ENCODE measurements around the gene SLC25A22. TPM values are rescaled to one million over a fixed set of nuclear protein-coding genes. Genes with fewer than 3 reads are reported as not detected.

Gene SLC25A22
- total RNA-seq, 2 donors from 2014 or later: 21.2 to 43.2 TPM

DNA sequence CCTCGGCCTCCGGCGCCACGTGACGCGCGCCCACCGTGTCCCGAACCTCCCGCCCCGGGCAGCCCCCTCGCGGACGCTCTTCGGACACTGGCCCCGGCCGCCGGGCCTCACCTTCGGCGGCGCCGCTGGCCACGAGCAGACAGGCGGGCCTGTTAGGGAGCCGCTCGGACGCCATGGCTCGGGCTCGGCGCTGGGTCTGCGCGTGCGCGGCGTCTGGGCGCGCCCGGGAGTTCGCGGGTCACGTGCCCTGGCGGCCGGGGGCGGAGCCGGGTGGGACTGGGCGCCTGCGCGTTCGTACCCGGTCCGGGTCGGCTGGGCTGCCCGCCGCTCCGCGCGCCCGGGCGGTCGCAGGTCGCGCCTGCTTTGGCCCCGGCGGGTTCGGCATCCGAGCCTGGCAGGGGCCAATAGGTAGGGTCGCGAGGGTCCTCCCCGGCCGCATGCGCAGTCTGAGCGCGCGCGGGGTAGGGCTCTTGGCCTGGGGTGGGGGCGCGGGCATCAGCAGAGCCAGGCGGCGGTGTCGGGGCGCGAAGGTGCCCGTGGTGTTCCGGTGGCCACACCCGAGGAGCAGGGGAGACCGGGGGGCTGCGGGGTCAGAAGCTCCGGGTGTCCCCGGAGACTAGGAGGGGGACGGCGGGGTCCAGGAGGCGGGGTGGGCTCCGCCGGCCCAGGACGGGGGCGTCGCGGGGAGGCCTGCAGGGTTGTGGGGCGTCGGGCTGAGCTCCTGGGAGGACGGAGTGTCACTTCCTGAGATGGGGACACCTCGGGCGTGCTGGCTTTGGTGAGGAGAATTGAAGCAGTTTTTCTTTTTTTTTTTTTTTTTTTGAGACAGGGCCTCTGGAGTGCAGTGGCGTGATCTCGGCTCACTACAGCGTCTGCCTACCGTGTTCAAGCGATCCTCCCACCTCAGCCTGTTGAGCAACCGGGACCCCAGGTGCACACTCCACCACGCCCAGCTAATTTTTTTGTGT is 20.5 kb downstream of the SLC25A22 start, which contains the start of gene GATD1:
Gene GATD1 (minus strand): TSS at position 200 of the 968 bp plus-strand sequence. CDS start 25 bp downstream, at position 175.
- peak; percentile 86 for DNase-seq (ENCODE audit: low spot score)
- WGBS: 2% methylated on average over 43 of the region's 110 CpGs

DNA sequence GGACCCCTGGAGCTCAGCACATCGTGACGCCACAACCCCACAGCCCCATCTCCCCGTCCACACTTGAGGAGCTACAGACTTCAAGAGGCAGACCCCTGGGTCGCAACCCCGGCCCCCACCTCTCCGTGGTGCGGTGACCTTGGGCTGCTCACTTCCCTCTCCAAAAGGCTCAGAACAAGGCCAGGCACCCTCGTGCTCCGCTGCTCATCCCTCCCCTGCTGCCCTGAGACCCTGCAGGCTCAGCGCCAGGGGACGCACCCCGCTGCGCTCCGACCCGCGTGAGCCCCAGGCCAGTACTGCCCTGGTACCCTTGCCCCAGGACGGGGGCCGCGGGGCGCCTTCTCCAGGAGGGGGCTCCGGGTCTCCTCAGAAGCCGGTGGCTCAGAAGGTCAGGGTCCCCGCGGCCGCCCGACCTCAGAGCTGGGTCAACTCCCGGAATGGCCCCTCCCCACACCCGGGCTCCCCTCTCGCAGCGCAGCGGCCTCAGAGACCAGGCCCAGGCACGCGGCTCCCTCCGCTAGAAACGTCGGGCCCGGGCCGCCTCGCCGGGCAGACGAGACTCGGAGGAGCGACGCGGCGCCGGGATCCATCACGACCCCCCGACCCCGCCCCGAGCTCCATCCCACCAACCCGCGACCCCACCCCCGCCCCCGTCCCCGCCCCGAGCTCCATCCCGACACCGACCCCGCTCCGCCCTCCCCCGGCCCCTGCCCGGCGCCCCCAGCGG is 21.4 kb downstream of the SLC25A22 start:
- H3K4me1 ChIP-seq (replicated peaks): peaks cover 10% of the 10 kb centered on the region
- peak overlapping the region; percentile 92 to 96 for H3K4me3 ChIP-seq
- H3K36me3 ChIP-seq: no peaks in the 10 kb centered on the region
- peak overlapping the region; percentile 76 to 80 for H3K27ac ChIP-seq
- WGBS: under 1% methylated on average over 39 of the region's 65 CpGs
- TF ChIP-seq POLR2A (IDR thresholded peaks at IDR 0.05): no peak
- no peak for TF ChIP-seq POLR2AphosphoS5 (IDR thresholded peaks at IDR 0.05)
- TF ChIP-seq, protein P1, sequence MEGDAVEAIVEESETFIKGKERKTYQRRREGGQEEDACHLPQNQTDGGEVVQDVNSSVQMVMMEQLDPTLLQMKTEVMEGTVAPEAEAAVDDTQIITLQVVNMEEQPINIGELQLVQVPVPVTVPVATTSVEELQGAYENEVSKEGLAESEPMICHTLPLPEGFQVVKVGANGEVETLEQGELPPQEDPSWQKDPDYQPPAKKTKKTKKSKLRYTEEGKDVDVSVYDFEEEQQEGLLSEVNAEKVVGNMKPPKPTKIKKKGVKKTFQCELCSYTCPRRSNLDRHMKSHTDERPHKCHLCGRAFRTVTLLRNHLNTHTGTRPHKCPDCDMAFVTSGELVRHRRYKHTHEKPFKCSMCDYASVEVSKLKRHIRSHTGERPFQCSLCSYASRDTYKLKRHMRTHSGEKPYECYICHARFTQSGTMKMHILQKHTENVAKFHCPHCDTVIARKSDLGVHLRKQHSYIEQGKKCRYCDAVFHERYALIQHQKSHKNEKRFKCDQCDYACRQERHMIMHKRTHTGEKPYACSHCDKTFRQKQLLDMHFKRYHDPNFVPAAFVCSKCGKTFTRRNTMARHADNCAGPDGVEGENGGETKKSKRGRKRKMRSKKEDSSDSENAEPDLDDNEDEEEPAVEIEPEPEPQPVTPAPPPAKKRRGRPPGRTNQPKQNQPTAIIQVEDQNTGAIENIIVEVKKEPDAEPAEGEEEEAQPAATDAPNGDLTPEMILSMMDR (IDR thresholded peaks at IDR 0.05): peak in 1 of 4 experiments; percentile 7
- no peaks in the 10 kb centered on the region for H3K27me3 ChIP-seq (replicated peaks; ENCODE audit: insufficient read depth)
- intact Hi-C loops (cut with DNase I): no loop called here
- DNase-seq (ENCODE audit: low spot score): no peak
- H3K9me3 ChIP-seq: no peaks in the 10 kb centered on the region

More for the DNA sequence above, 20.5 kb downstream of the SLC25A22 start, which contains the start of gene GATD1:
- intact Hi-C loops (cut with DNase I): no loop called here
- peaks cover 10% of the 10 kb centered on the region for H3K4me1 ChIP-seq (replicated peaks)
- TF ChIP-seq, protein P1 (IDR thresholded peaks at IDR 0.05): peak in 1 of 4 experiments; percentile 28
- peak; percentile 28 for TF ChIP-seq POLR2AphosphoS5 (IDR thresholded peaks at IDR 0.05)
- peak; percentile 85 for TF ChIP-seq POLR2A (IDR thresholded peaks at IDR 0.05)
- peak within 1 kb of the TSS; percentile 76 to 80 for H3K27ac ChIP-seq
- H3K4me3 ChIP-seq: peak within 1 kb of the TSS; percentile 92 to 96
- H3K27me3 ChIP-seq (replicated peaks; ENCODE audit: insufficient read depth): no peaks in the 10 kb centered on the region
- no peaks in the 10 kb centered on the region for H3K9me3 ChIP-seq
- H3K36me3 ChIP-seq: no peaks in the 10 kb centered on the region

DNA sequence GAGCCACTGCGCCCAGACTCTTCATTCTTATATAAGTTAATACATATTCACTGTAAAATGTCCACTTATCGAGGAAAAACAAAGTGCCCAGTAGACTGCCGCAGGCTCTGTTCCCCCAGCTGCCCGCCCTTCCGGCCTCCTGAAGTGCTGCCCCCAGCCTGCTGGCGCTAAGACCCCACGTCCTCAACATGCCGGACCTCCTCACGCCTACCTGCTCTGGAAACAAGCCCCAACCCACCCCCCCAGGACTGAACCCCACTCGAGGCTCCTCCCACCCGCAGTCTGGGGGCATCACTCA is 21.9 kb downstream of the SLC25A22 start:
- intact Hi-C loops (cut with DNase I): no loop called here
- DNase-seq (ENCODE audit: low spot score): no peak
- H3K4me3 ChIP-seq: peak overlapping the region; percentile 92 to 96
- H3K27ac ChIP-seq: peak overlapping the region in 1 of 2 donors; percentile 76
- no peaks in the 10 kb centered on the region for H3K9me3 ChIP-seq
- no peaks in the 10 kb centered on the region for H3K27me3 ChIP-seq (replicated peaks; ENCODE audit: insufficient read depth)
- no peaks in the 10 kb centered on the region for H3K36me3 ChIP-seq
- TF ChIP-seq POLR2AphosphoS5 (IDR thresholded peaks at IDR 0.05) (no peak), POLR2A (IDR thresholded peaks at IDR 0.05) (no peak)
- TF ChIP-seq, protein P1 (IDR thresholded peaks at IDR 0.05): no peak
- WGBS: 31% methylated on average over 11 of the region's 11 CpGs
- peaks cover 10% of the 10 kb centered on the region for H3K4me1 ChIP-seq (replicated peaks)

GRCh38 chr11:774873-775592 is 23.0 kb downstream of the SLC25A22 start:
- TF ChIP-seq, protein P1 (IDR thresholded peaks at IDR 0.05): no peak
- TF ChIP-seq POLR2AphosphoS5 (IDR thresholded peaks at IDR 0.05) (no peak), POLR2A (IDR thresholded peaks at IDR 0.05) (no peak)
- no peak for DNase-seq (ENCODE audit: low spot score)
- 66% methylated on average over 19 of the region's 20 CpGs for WGBS
- H3K27me3 ChIP-seq (replicated peaks; ENCODE audit: insufficient read depth): no peaks in the 10 kb centered on the region
- no peak overlapping the region for H3K27ac ChIP-seq
- peaks cover 10% of the 10 kb centered on the region for H3K4me1 ChIP-seq (replicated peaks)
- H3K9me3 ChIP-seq: no peaks in the 10 kb centered on the region
- H3K36me3 ChIP-seq: peaks cover 0 to 7% of the 10 kb centered on the region in 2 donors
- H3K4me3 ChIP-seq: no peak overlapping the region
- intact Hi-C loops (cut with DNase I): no loop called here

All from prostate gland (tissue), 2 donors.